ENCODE results near the gene PCGF2. TPM values are rescaled to one million over a fixed set of nuclear protein-coding genes. Genes with fewer than 3 reads are reported as not detected.

The PCGF2 gene
- total and polyA plus RNA-seq, 3 donors from 2014 or later, result 8.1 to 21.2 (median 20.9) TPM

GRCh38 chr17:38691154-38691553 is 57.0 kb downstream of the PCGF2 start:
- TF ChIP-seq POLR2A (IDR thresholded peaks at IDR 0.05) (no peak), CTCF (IDR thresholded peaks at IDR 0.05) (no peak)
- intact Hi-C loops (cut with DNase I; ENCODE audit: low total_unique reads), result no loop called here
- Histone ChIP-seq H3K27ac (no peak overlapping the region), H3K27me3 (no peaks in the 10 kb centered on the region), H3K36me3 (ENCODE audit: low read depth, missing control alignments) (no peaks in the 10 kb centered on the region), H3K4me3 (no peak overlapping the region), H3K9me3 (no peaks in the 10 kb centered on the region), H3K4me1 (peaks cover 14% of the 10 kb centered on the region)
- WGBS, 2 donors, result 89 to 96% methylated on average over 4 of the region's 4 CpGs
- no peak for DNase-seq

GRCh38 chr17:38690386-38690785 is 57.8 kb downstream of the PCGF2 start:
- Histone ChIP-seq H3K4me3 (no peak overlapping the region), H3K36me3 (ENCODE audit: low read depth, missing control alignments) (no peaks in the 10 kb centered on the region), H3K27me3 (no peaks in the 10 kb centered on the region), H3K9me3 (no peaks in the 10 kb centered on the region), H3K4me1 (peaks cover 14% of the 10 kb centered on the region), H3K27ac (no peak overlapping the region)
- intact Hi-C loops (cut with DNase I; ENCODE audit: low total_unique reads), result no loop called here
- no peak for DNase-seq
- no peak for TF ChIP-seq POLR2A (IDR thresholded peaks at IDR 0.05)
- TF ChIP-seq CTCF (IDR thresholded peaks at IDR 0.05), result no peak
- WGBS, 2 donors, result 94 to 95% methylated on average over 4 of the region's 4 CpGs

GRCh38 chr17:38687286-38687685 is 60.9 kb downstream of the PCGF2 start:
- intact Hi-C loops (cut with DNase I; ENCODE audit: low total_unique reads), result no loop called here
- no peak for DNase-seq
- Histone ChIP-seq H3K27me3 (no peaks in the 10 kb centered on the region), H3K4me1 (no peaks in the 10 kb centered on the region), H3K36me3 (ENCODE audit: low read depth, missing control alignments) (no peaks in the 10 kb centered on the region), H3K4me3 (no peak overlapping the region), H3K9me3 (no peaks in the 10 kb centered on the region), H3K27ac (no peak overlapping the region)
- TF ChIP-seq CTCF (IDR thresholded peaks at IDR 0.05), result no peak
- WGBS, 2 donors, result 86 to 95% methylated on average over 5 of the region's 5 CpGs

GRCh38 chr17:38685491-38685890 is 62.6 kb downstream of the PCGF2 start:
- Histone ChIP-seq H3K36me3 (ENCODE audit: low read depth, missing control alignments) (no peaks in the 10 kb centered on the region), H3K4me1 (no peaks in the 10 kb centered on the region), H3K4me3 (no peak overlapping the region), H3K9me3 (no peaks in the 10 kb centered on the region), H3K27me3 (no peaks in the 10 kb centered on the region), H3K27ac (no peak overlapping the region)
- no peak for DNase-seq
- WGBS, 2 donors, result 79 to 81% methylated on average over 12 of the region's 12 CpGs
- intact Hi-C loops (cut with DNase I; ENCODE audit: low total_unique reads), result no loop called here
- TF ChIP-seq CTCF (IDR thresholded peaks at IDR 0.05) (no peak), POLR2A (IDR thresholded peaks at IDR 0.05) (no peak)

Small RNA genes lying within 50 kb of the gene (microRNA-seq; reads per million reads assigned to microRNA genes)
- gene MIR4726 (ENCODE audit: borderline number of aligned reads in 2 of 2, borderline replicate concordance in 1 of 2) (0 to 1.4 reads per million in 2 donors), gene MIR4734 (ENCODE audit: borderline number of aligned reads in 2 of 2, borderline replicate concordance in 1 of 2) (0 reads per million in 2 donors)

Small RNA genes lying within 50 kb of the gene (small RNA-seq; reads per million reads assigned to genes)
- gene MIR4726 (0 reads per million in 2 donors), gene MIR4734 (0 reads per million in 2 donors), gene RNA5SP440 (0.38 to 0.73 reads per million in 2 donors), gene RNU6-866P (0 reads per million in 2 donors)

Other genes starting within 250 kb of the PCGF2 start
- gene SRCIN1, start 142.4 kb downstream of the PCGF2 start, total RNA-seq, result 1 to 10 TPM; 6.2 to 8.9 TPM
- gene SRCIN1, start 142.4 kb downstream of the PCGF2 start, polyA plus RNA-seq (ENCODE audit: insufficient read depth, low read depth, low replicate concordance), result 3.2 TPM
- gene EPOP, start 73.4 kb downstream of the PCGF2 start, total RNA-seq, result 10 to 100 TPM; 16.8 to 19.4 TPM
- gene EPOP, start 73.4 kb downstream of the PCGF2 start, polyA plus RNA-seq (ENCODE audit: insufficient read depth, low read depth, low replicate concordance), result 18.6 TPM
- gene MLLT6, start 43.1 kb downstream of the PCGF2 start, total RNA-seq, result 100 to 1,000 TPM; 157 to 176 TPM
- 86.9 TPM for gene MLLT6, start 43.1 kb downstream of the PCGF2 start, polyA plus RNA-seq (ENCODE audit: insufficient read depth, low read depth, low replicate concordance)
- gene CISD3, start 18.0 kb downstream of the PCGF2 start, total RNA-seq, result 10 to 100 TPM; 13.9 to 14.3 TPM
- gene CISD3, start 18.0 kb downstream of the PCGF2 start, polyA plus RNA-seq (ENCODE audit: insufficient read depth, low read depth, low replicate concordance), result 25.7 TPM
- 100 to 1,000 TPM; 111 to 113 TPM for gene PSMB3, start 4.4 kb upstream of the PCGF2 start, total RNA-seq
- gene PSMB3, start 4.4 kb upstream of the PCGF2 start, polyA plus RNA-seq (ENCODE audit: insufficient read depth, low read depth, low replicate concordance), result 144 TPM
- gene PIP4K2B, start 51.2 kb upstream of the PCGF2 start, total RNA-seq, result 10 to 100 TPM; 47.2 to 56.7 TPM
- 34.8 TPM for gene PIP4K2B, start 51.2 kb upstream of the PCGF2 start, polyA plus RNA-seq (ENCODE audit: insufficient read depth, low read depth, low replicate concordance)
- gene CWC25, start 77.0 kb upstream of the PCGF2 start, total RNA-seq, result 10 to 100 TPM; 23.9 to 67.1 TPM
- 41.9 TPM for gene CWC25, start 77.0 kb upstream of the PCGF2 start, polyA plus RNA-seq (ENCODE audit: insufficient read depth, low read depth, low replicate concordance)
- gene RPL23, start 105.4 kb upstream of the PCGF2 start, total RNA-seq, result 100 to 1,000 TPM; 406 to 746 TPM
- gene RPL23, start 105.4 kb upstream of the PCGF2 start, polyA plus RNA-seq (ENCODE audit: insufficient read depth, low read depth, low replicate concordance), result 912 TPM
- 10 to 100 TPM; 60.3 to 83.2 TPM for gene LASP1, start 121.7 kb upstream of the PCGF2 start, total RNA-seq
- 58.2 TPM for gene LASP1, start 121.7 kb upstream of the PCGF2 start, polyA plus RNA-seq (ENCODE audit: insufficient read depth, low read depth, low replicate concordance)
- 10 to 100 TPM in 1 of 2 donors, 1 to 10 TPM in 1; 6.3 to 11.6 TPM for gene FBXO47, start 219.1 kb upstream of the PCGF2 start, total RNA-seq
- 5.8 TPM for gene FBXO47, start 219.1 kb upstream of the PCGF2 start, polyA plus RNA-seq (ENCODE audit: insufficient read depth, low read depth, low replicate concordance)